ENCODE data around the gene TBX21. TPM values are rescaled to one million over a fixed set of nuclear protein-coding genes. Genes with fewer than 3 reads are reported as not detected.
A peak's percentile ranks its signal among the peaks of the same experiment; 100 is the strongest.

TBX21 gene
- total RNA-seq, 2 experiments from 2014 or later = 57.7 to 58.2 TPM

DNA sequence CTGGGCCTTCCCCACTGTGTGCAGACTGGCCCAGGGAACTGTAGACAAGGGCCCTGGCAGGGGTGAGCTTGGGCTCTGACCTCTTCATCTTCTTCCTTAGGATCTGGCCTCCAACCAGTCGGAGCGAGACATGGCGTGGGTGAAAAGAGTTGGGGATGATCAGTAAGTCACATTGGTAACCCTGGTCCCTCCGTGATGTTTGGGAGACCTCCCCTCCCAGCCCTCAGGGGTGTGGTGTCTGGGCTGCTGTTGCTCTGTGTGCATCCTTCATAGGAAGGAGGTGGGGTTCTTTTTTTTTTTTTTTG lies 33.5 kb upstream of the TBX21 start:
- CTCF ChIA-PET = interaction anchor here (0.7 to 6.8 kb wide), 25 partner anchors 8 to 132 kb away, joined by 3 to 175 read pairs (median 7); partner anchors contain the start of genes KPNB1, LRRC46, MRPL10 and TBX21
- Mint-ChIP-seq H3K27me3 (no peaks in the 10 kb centered on the region), H3K4me1 (ENCODE audit: low read depth) (peaks cover 65% of the 10 kb centered on the region), H3K9me3 (no peaks in the 10 kb centered on the region), H3K36me3 (peaks cover 17% of the 10 kb centered on the region), H3K4me3 (no peak overlapping the region), H3K27ac (peak overlapping the region; percentile 65)
- POLR2A ChIA-PET = interaction anchor here (0.8 to 11.0 kb wide), 7 partner anchors 18 to 46 kb away, joined by 3 to 111 read pairs (median 5); partner anchors contain the start of gene TBX21
- intact Hi-C loops (cut with micrococcal nuclease) = loop anchor here (1.0 to 5.0 kb wide), 3 partner anchors 34 to 103 kb away; partner anchors contain the start of gene TBX21
- no peak for DNase-seq

DNA sequence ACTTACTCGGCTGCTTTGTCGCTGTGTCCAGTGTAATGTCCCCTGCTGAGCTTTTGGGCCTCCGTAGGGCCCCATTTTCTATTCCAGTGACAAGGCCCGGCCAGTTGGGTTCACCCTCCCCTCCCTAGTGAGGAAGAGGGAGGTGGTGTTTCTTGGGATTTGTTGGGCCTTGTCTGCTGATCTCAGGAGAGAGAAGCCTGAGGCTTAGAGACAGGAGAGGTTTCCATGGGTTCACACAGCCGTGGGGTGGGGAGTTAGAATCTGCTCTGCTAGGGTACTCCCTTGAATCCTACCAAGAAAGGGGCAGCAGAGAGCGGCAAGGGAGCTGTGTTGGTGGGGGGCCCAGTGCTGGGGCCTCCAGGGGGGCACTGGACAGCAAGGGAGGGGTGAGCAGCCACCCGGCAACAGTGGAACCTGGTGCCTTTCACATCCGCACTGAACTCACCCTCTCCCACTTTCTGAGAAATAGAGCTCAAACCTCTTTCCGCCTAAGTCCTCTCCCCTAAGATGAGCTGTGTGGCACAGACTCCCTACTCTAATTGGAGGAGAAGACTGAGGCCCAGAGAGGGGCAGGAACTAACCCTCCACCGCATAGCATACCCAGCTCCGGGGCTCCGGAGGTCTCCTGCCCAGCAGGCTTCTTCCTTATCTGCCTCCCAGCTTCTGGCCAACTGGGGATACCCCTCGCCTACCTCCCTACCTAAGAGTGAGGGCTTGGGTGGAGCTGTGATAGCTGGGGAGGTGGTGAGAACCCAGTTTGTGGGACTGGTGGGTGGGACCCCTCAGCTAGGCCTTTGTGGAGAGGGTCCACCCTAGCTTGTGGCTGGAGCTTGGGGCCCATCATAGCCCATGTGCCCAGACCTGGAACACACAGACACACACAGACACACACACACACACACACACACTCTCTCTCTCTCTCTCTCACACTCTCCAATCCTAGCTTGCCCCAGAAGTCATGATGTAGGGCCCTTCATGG lies 32.3 kb upstream of the TBX21 start:
- POLR2A ChIA-PET = interaction anchor here (1.0 to 11.0 kb wide), 7 partner anchors 16 to 50 kb away, joined by 3 to 111 read pairs (median 6); partner anchors contain the start of gene TBX21
- H3K4me3 Mint-ChIP-seq = peak overlapping the region; percentile 66
- H3K27ac Mint-ChIP-seq = peak overlapping the region; percentile 91
- intact Hi-C loops (cut with micrococcal nuclease) = no loop called here
- DNase-seq = peak; percentile 63
- no peaks in the 10 kb centered on the region for H3K27me3 Mint-ChIP-seq
- no peaks in the 10 kb centered on the region for H3K9me3 Mint-ChIP-seq
- peaks cover 23% of the 10 kb centered on the region for H3K36me3 Mint-ChIP-seq
- peaks cover 68% of the 10 kb centered on the region for H3K4me1 Mint-ChIP-seq (ENCODE audit: low read depth)
- CTCF ChIA-PET = interaction anchor here (1.0 to 6.8 kb wide), 14 partner anchors 9 to 130 kb away, joined by 3 to 175 read pairs (median 6); partner anchors contain the start of genes KPNB1, LRRC46, MRPL10 and TBX21

DNA sequence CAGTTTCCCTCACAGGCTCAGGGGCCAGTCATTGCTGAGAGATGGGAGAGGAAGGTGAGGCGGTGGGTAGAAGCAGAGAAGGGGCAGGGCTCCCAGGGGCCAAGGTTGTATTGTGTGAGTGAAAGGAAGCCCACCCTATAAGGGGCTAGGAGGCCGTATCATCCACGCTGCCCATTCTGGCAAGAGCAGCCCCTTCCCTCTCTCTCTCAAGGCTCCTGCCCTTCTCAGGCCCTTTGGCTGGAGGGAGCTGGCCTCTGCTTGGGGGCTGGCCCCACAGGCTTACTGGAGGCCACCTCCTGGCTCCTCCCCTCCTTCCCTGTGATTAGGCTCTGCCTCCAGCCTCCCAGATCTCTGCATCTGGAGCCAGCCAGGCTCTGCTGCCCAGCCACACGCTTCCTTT lies 31.4 kb upstream of the TBX21 start:
- intact Hi-C loops (cut with micrococcal nuclease) = no loop called here
- H3K27ac Mint-ChIP-seq = peak overlapping the region; percentile 91
- DNase-seq = no peak
- H3K36me3 Mint-ChIP-seq = peaks cover 22% of the 10 kb centered on the region
- H3K9me3 Mint-ChIP-seq = no peaks in the 10 kb centered on the region
- no peaks in the 10 kb centered on the region for H3K27me3 Mint-ChIP-seq
- POLR2A ChIA-PET = interaction anchor here (1.0 to 11.0 kb wide), 7 partner anchors 11 to 35 kb away, joined by 3 to 111 read pairs (median 5); partner anchors contain the start of gene TBX21
- peaks cover 75% of the 10 kb centered on the region for H3K4me1 Mint-ChIP-seq (ENCODE audit: low read depth)
- peak overlapping the region; percentile 66 for H3K4me3 Mint-ChIP-seq
- CTCF ChIA-PET = interaction anchor here (1.2 to 6.8 kb wide), 9 partner anchors 8 to 102 kb away, joined by 3 to 175 read pairs (median 7); partner anchors contain the start of gene TBX21

DNA sequence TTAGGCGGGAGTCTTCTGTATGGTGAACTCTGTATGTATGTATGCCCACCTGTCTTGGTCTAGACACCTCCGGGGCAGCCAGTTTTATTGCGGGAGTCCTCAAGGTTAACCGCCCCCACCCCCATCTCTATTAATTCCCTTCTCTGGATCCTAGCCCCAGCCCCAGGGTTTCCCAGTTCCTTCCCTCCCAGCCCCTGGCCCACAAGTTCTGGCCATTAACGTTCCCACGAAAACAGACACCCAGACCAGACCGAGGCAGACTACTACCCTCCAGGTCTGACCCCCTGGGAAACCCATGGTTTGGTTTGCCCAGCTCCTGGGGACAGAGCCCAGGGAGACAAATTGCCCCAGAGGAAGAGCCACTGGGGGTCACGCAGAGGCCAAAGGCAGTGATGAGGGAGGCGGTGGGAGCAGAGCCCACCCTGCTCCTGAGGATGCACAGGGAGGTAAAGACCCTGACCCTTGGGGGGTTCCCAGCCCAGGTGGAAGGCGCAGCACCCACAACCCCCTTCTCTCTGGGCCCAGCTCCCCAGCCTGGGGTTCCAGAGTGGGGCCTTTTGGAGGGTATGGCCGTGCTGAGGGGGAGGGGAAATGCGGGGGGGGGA lies 30.5 kb upstream of the TBX21 start:
- intact Hi-C loops (cut with micrococcal nuclease) = no loop called here
- H3K36me3 Mint-ChIP-seq = peaks cover 22% of the 10 kb centered on the region
- H3K27me3 Mint-ChIP-seq = no peaks in the 10 kb centered on the region
- no peaks in the 10 kb centered on the region for H3K9me3 Mint-ChIP-seq
- peak overlapping the region; percentile 59 for H3K4me3 Mint-ChIP-seq
- no peak for DNase-seq
- ChIA-PET POLR2A (interaction anchor here (1.2 to 11.0 kb wide), 3 partner anchors 10 to 32 kb away, joined by 3 to 111 read pairs (median 29); partner anchors contain the start of gene TBX21), CTCF (interaction anchor here (1.7 to 6.8 kb wide), 5 partner anchors 13 to 100 kb away, joined by 6 to 175 read pairs (median 81); partner anchors contain the start of gene TBX21)
- peak overlapping the region; percentile 99 for H3K27ac Mint-ChIP-seq
- H3K4me1 Mint-ChIP-seq (ENCODE audit: low read depth) = peaks cover 81% of the 10 kb centered on the region

DNA sequence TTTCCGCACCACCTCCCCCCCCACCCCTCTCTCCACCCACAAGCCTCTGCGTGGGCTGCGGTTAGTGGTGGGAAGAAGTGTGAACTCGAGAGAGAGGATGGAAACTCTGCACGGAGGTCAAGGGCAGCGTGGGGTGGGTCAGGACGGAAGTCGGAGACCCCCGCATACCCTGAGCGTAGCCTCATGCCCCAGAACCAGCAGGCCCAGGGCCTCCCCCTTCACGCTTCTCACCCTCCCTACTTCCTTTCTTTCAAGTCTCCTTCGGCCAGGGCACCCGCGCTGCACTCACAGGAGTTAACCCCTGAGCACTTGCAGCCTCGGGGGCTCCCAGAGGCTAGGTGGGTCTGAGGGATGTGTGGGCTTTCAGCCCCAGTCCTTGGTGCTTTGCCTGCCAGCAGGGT lies 29.8 kb upstream of the TBX21 start:
- POLR2A ChIA-PET = interaction anchor here (1.6 to 11.0 kb wide), 3 partner anchors 8 to 31 kb away, joined by 6 to 111 read pairs (median 29); partner anchors contain the start of genes TBKBP1 and TBX21
- CTCF ChIA-PET = interaction anchor here (1.1 to 5.4 kb wide), 3 partner anchors 14 to 107 kb away, joined by 3 to 59 read pairs (median 22); partner anchors contain the start of gene TBX21
- H3K27me3 Mint-ChIP-seq = no peaks in the 10 kb centered on the region

DNA sequence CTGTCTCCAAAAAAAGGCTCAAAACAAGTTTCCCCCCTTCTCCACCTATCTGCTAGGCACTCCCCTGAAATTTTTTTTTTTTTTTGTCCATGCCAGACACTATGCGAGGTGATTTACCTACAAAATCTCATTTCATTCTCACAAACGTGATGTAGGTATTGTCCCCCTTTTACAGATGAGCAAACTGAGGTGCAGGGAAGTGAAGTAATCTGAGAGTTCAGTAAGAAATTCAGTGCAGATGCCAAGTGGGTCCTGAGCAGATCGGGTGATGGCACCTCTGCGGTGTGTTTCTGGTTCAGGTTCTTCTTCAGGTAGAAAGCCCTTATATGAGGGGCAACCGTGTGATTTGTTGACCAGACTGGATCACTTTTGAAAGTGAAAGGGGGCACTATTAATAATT lies 29.4 kb upstream of the TBX21 start:
- peak overlapping the region; percentile 99 for H3K27ac Mint-ChIP-seq
- DNase-seq = no peak
- CTCF ChIA-PET = interaction anchor here (1.0 to 5.4 kb wide), 5 partner anchors 14 to 106 kb away, joined by 3 to 59 read pairs (median 3); partner anchors contain the start of gene TBX21
- peaks cover 21% of the 10 kb centered on the region for H3K36me3 Mint-ChIP-seq
- intact Hi-C loops (cut with micrococcal nuclease) = no loop called here
- H3K27me3 Mint-ChIP-seq = no peaks in the 10 kb centered on the region
- H3K4me3 Mint-ChIP-seq = peak overlapping the region; percentile 77
- H3K4me1 Mint-ChIP-seq (ENCODE audit: low read depth) = peaks cover 82% of the 10 kb centered on the region
- POLR2A ChIA-PET = interaction anchor here (1.4 to 11.0 kb wide), 4 partner anchors 9 to 37 kb away, joined by 4 to 111 read pairs (median 10); partner anchors contain the start of gene TBKBP1
- H3K9me3 Mint-ChIP-seq = no peaks in the 10 kb centered on the region

More for the DNA sequence above, 29.8 kb upstream of the TBX21 start:
- Mint-ChIP-seq H3K27ac (peak overlapping the region; percentile 99), H3K36me3 (peaks cover 22% of the 10 kb centered on the region), H3K9me3 (no peaks in the 10 kb centered on the region), H3K4me1 (ENCODE audit: low read depth) (peaks cover 85% of the 10 kb centered on the region), H3K4me3 (peak overlapping the region; percentile 77)
- DNase-seq = peak; percentile 75
- intact Hi-C loops (cut with micrococcal nuclease) = no loop called here

DNA sequence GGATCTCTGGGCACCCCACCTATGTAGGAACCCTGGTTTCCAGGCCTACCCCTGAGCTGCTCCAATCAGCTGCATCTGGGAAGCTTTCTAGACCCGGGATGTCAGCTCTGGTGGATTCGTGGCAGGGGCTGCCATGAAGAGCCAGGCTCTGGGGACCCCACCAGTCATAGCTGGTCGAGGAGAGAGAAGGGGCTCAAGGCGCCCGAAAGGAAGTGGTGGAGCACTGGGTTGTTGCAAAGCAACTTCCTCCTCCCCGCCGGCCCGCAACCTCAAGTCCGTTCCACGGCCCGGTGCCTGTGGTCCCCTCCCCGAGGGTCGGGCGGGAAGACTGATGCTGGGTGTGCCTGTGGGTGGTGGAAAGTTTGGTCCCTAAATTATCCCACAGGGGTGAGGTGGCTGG lies 28.9 kb upstream of the TBX21 start:
- CTCF ChIA-PET = interaction anchor here (1.0 to 5.4 kb wide), 7 partner anchors 13 to 106 kb away, joined by 3 to 59 read pairs (median 3); partner anchors contain the start of gene TBX21
- H3K4me3 Mint-ChIP-seq = peak overlapping the region; percentile 77
- peak; percentile 47 for DNase-seq
- POLR2A ChIA-PET = interaction anchor here (1.2 to 11.0 kb wide), 5 partner anchors 9 to 36 kb away, joined by 4 to 111 read pairs (median 7); partner anchors contain the start of genes TBKBP1 and TBX21
- H3K9me3 Mint-ChIP-seq = no peaks in the 10 kb centered on the region
- H3K4me1 Mint-ChIP-seq (ENCODE audit: low read depth) = peaks cover 77% of the 10 kb centered on the region
- intact Hi-C loops (cut with micrococcal nuclease) = no loop called here
- no peaks in the 10 kb centered on the region for H3K27me3 Mint-ChIP-seq
- peaks cover 19% of the 10 kb centered on the region for H3K36me3 Mint-ChIP-seq
- H3K27ac Mint-ChIP-seq = peak overlapping the region; percentile 99

DNA sequence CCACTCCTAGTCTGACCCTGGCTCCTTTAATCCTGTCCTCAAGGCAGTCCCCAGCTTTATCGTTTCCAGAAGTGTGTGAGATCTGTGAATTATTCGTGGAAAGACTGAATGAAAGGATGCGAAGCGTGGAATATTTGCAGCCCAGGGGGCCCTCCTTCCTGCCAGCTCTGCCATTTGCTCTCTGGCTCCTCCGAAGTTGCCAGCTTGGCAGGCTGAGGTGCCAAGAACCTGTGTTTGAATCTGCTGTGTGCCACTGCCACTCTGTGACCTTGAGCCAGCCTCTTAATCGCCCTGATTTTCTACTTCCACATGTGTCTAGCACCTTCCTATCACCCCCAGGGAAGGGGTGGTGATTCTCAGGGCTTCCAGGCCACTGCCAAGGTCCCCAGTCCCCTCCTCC lies 28.3 kb upstream of the TBX21 start:
- ChIA-PET CTCF (interaction anchor here (1.0 to 5.4 kb wide), 5 partner anchors 13 to 51 kb away, joined by 3 to 59 read pairs (median 5); partner anchors contain the start of gene TBX21), POLR2A (interaction anchor here (0.7 to 11.0 kb wide), 7 partner anchors 8 to 418 kb away, joined by 3 to 111 read pairs (median 6); partner anchors contain the start of genes TBKBP1 and TBX21)
- H3K36me3 Mint-ChIP-seq = peaks cover 16% of the 10 kb centered on the region
- H3K9me3 Mint-ChIP-seq = no peaks in the 10 kb centered on the region
- H3K27ac Mint-ChIP-seq = peak overlapping the region; percentile 99
- DNase-seq = no peak
- intact Hi-C loops (cut with micrococcal nuclease) = loop anchor here (1.0 to 5.0 kb wide), 2 partner anchors 17 to 238 kb away; partner anchors contain the start of gene PNPO
- peak overlapping the region; percentile 77 for H3K4me3 Mint-ChIP-seq
- H3K27me3 Mint-ChIP-seq = no peaks in the 10 kb centered on the region
- peaks cover 73% of the 10 kb centered on the region for H3K4me1 Mint-ChIP-seq (ENCODE audit: low read depth)

DNA sequence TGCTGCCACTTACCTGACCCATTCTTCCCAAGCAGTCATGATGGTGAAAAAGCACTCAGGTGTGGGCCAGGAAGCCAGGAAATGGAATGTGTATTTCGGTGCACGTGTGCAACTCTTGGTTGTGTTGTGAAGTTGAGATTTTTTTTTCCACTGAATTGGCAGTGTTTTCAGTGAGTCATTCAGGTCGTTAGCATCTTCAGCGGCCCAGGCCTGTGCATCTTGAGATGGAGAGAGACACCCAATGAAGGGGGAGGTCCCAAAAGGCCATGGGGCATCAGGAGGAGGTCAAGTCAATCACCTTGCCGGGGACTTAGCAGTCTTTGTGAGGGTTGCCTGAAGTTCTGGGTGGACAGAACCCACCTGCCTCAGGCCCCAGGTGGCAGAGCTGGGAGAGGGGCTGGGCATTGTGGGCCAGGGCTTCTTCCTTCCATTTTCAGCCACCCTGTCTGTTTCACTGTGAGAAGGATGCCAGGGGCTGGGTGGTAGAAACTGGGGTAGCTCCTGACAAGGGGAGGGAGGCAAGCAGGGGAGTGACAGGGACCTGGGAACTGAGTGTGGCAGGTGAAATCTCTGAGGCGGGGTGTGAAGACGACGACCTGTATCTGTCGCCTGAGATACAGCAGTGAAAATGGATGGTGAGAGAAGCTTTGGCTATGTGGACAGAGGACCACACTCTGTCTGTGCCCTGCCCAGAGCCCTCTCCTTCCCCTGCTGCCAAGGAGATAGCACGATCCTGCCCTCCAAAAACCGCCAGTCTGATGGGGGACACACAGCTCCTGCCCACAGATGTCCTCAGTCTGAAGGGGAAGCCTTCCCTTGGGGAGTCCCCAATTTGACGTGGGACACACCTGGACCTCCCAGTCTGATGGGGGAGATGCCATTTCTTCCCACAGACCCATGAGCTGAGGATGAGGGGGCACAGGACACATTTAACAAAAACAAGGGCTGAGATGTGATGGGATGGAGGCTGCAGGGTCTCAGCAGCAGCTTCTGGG lies 27.2 kb upstream of the TBX21 start:
- Mint-ChIP-seq H3K4me3 (peak overlapping the region; percentile 77), H3K27me3 (no peaks in the 10 kb centered on the region), H3K36me3 (peaks cover 22% of the 10 kb centered on the region), H3K27ac (peak overlapping the region; percentile 99), H3K4me1 (ENCODE audit: low read depth) (peaks cover 67% of the 10 kb centered on the region), H3K9me3 (no peaks in the 10 kb centered on the region)
- CTCF ChIA-PET = interaction anchor here (1.1 to 5.4 kb wide), 5 partner anchors 9 to 84 kb away, joined by 3 to 59 read pairs (median 16); partner anchors contain the start of gene TBX21
- POLR2A ChIA-PET = interaction anchor here (0.7 to 11.0 kb wide), 7 partner anchors 9 to 417 kb away, joined by 3 to 111 read pairs (median 6); partner anchors contain the start of genes KPNB1 and TBX21
- DNase-seq = peak; percentile 82
- intact Hi-C loops (cut with micrococcal nuclease) = loop anchor here (1.0 to 5.0 kb wide), 4 partner anchors 15 to 236 kb away; partner anchors contain the start of genes KPNB1, PNPO and TBX21

Data from activated CD4-positive, alpha-beta memory T cell treated with anti-CD3 and anti-CD28 coated beads for 36 hours (primary cell).